HK-2 (cell line): Measurements from ENCODE around the gene CCDC201.
"Not testable (repeated sequence)": the region's sequence is repeated elsewhere in the genome, so short reads cannot be mapped to it uniquely, and the experiment has no call there.

ENCODE experiments used
- DNase-seq: peaks from one replicate; pipeline ENCODE4 v3.0.0-alpha.2; 2018; ENCODE audit not compliant: unreplicated experiment

The CCDC201 gene

GRCh38 chr7:45874408-45875131, 1.7 kb upstream of the CCDC201 start:
- DNase-seq = no peak

- DNase-seq = no peak
Observed at GRCh38 chr7:45873355-45873754, 473 bp upstream of the CCDC201 start.

GRCh38 chr7:45872116-45873034, 507 bp downstream of the CCDC201 start:
- DNase-seq = no peak

- no peak for DNase-seq
Observed at GRCh38 chr7:45869426-45869825, 3.5 kb downstream of the CCDC201 start.

- no peak for DNase-seq
Observed at GRCh38 chr7:45867471-45867870, 5.4 kb downstream of the CCDC201 start.

GRCh38 chr7:45865594-45866410, 7.1 kb downstream of the CCDC201 start:
- no peak for DNase-seq

GRCh38 chr7:45863715-45864114, 9.2 kb downstream of the CCDC201 start:
- no peak for DNase-seq

GRCh38 chr7:45856888-45857287, 16.0 kb downstream of the CCDC201 start:
- DNase-seq = not testable (repeated sequence)

- not testable (repeated sequence) for DNase-seq
Observed at GRCh38 chr7:45855680-45856079, 17.2 kb downstream of the CCDC201 start.

- DNase-seq = not testable (repeated sequence)
Observed at GRCh38 chr7:45853491-45853890, 19.4 kb downstream of the CCDC201 start.

- DNase-seq = not testable (repeated sequence)
Observed at GRCh38 chr7:45852984-45853383, 19.9 kb downstream of the CCDC201 start.

GRCh38 chr7:45848734-45849133, 24.1 kb downstream of the CCDC201 start:
- DNase-seq = not testable (repeated sequence)

- DNase-seq = not testable (repeated sequence)
Observed at GRCh38 chr7:45846536-45846935, 26.3 kb downstream of the CCDC201 start.

GRCh38 chr7:45841926-45842717, 30.8 kb downstream of the CCDC201 start:
- not testable (repeated sequence) for DNase-seq

GRCh38 chr7:45838852-45839251, 34.0 kb downstream of the CCDC201 start:
- DNase-seq = not testable (repeated sequence)

- not testable (repeated sequence) for DNase-seq
Observed at GRCh38 chr7:45832433-45833177, 40.3 kb downstream of the CCDC201 start.

- not testable (repeated sequence) for DNase-seq
Observed at GRCh38 chr7:45829846-45830245, 43.0 kb downstream of the CCDC201 start.

GRCh38 chr7:45827731-45828130, 45.2 kb downstream of the CCDC201 start:
- not testable (repeated sequence) for DNase-seq

- not testable (repeated sequence) for DNase-seq
Observed at GRCh38 chr7:45826550-45826949, 46.3 kb downstream of the CCDC201 start.

- not testable (repeated sequence) for DNase-seq
Observed at GRCh38 chr7:45818763-45819162, 54.1 kb downstream of the CCDC201 start.
